Iris pigment epithelial cell (primary cell): Measurements from ENCODE around the gene RESP18.

ENCODE experiments used
- DNase-seq: peaks from one replicate; pipeline ENCODE4 v3.0.0-alpha.2; 2011; ENCODE audit warnings: low read depth

The RESP18 gene

DNA sequence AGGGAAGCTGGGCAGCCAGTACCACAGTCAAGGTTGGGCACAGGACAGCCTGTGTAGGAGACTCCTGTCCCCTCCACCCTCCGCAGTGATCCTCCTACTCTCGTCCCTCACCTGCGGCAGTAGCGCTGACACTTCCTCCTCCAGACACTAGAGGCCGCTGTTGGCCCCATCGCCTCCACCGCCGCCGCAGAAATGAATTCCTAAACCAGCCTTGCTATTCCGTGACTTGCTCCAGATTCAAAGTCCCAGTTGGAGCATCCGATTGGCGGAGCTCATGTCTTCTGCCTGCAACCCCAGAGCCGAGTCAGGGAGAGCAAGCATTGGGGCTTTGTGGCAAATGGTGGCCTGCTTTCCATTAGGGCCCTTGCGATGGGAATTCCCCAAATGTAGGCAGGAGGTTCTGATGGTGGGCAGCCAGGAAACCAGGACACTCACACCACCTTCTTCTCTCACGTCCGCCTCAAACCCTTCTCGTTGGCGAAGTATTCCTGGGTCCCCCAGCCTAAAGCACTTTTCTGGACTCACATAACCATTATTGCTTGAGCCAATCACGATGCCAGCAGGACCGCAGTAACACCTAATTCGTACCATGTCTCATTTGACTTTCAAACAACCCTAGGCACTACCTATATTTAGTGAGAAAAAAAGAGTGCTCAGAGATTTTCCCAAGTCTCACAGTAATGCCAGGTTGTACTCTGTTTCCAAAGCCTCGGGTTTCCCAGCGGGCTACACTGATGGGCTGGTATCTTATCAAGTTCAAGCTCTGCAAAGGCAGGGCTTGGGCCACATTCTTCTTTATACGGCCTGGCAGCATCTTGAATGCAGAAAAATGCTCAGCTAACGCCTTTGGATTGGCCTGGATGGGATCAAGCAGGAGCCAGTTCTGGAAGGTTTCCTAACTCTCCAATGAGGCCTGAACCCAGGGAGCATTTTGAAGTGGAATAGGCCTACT is 54.6 kb downstream of the RESP18 start:
- peak; percentile 65 for DNase-seq
